H9 (cell line): ENCODE results near the gene ZBTB16. TPM values are rescaled to one million over a fixed set of nuclear protein-coding genes. Genes with fewer than 3 reads are reported as not detected.

Experiments used
- DNase-seq: peaks from one replicate; pipeline ENCODE4 v3.0.0-alpha.2; 2017
- H2AFZ ChIP-seq: one replicate; pipeline ENCODE4 v1.6.1; 2013; ENCODE audit warnings: mild to moderate bottlenecking, low read length, control low read depth, moderate library complexity
- H2AK5ac ChIP-seq: 2 replicates; pipeline ENCODE4 v1.6.1; 2013; ENCODE audit warnings: low read length, control low read depth, mixed read lengths; ENCODE audit not compliant: insufficient read length
- H2BK120ac ChIP-seq: one replicate; pipeline ENCODE4 v1.6.1; 2013; ENCODE audit warnings: low read depth, mild to moderate bottlenecking, low read length, control low read depth, inconsistent platforms; ENCODE audit not compliant: poor library complexity, severe bottlenecking
- H2BK12ac ChIP-seq: 2 replicates; pipeline ENCODE4 v1.6.1; 2013; ENCODE audit warnings: low read length, control low read depth, mixed read lengths, low read depth; ENCODE audit not compliant: insufficient read length
- H2BK15ac ChIP-seq: 2 replicates; pipeline ENCODE4 v1.6.1; 2013; ENCODE audit warnings: low read depth, low read length, control low read depth
- H2BK20ac ChIP-seq: one replicate; pipeline ENCODE4 v1.6.1; 2013; ENCODE audit warnings: low read depth, mild to moderate bottlenecking, low read length, control low read depth, inconsistent platforms; ENCODE audit not compliant: poor library complexity, severe bottlenecking
- H2BK5ac ChIP-seq: 2 replicates; pipeline ENCODE4 v1.6.1; 2013; ENCODE audit warnings: low read length, control low read depth, mixed read lengths; ENCODE audit not compliant: insufficient read length
- H3K14ac ChIP-seq: 2 replicates; pipeline ENCODE4 v1.6.1; 2013; ENCODE audit warnings: low read length, control low read depth; ENCODE audit not compliant: insufficient read depth
- H3K18ac ChIP-seq: 2 replicates; pipeline ENCODE4 v1.6.1; 2013; ENCODE audit warnings: low read depth, mild to moderate bottlenecking, mixed read lengths, low read length, control low read depth; ENCODE audit not compliant: insufficient read length
- H3K23ac ChIP-seq: 2 replicates; pipeline ENCODE4 v1.6.1; 2013; ENCODE audit warnings: low read length, control low read depth, mixed read lengths, low read depth; ENCODE audit not compliant: insufficient read length
- H3K23me2 ChIP-seq: 2 replicates; pipeline ENCODE4 v1.6.1; 2013; ENCODE audit warnings: low read depth, mild to moderate bottlenecking, mixed read lengths, low read length, control low read depth; ENCODE audit not compliant: insufficient read length, poor library complexity, severe bottlenecking
- H3K27ac ChIP-seq: 2 replicates; pipeline ENCODE4 v1.5.1; 2013; ENCODE audit warnings: low read length, control low read depth, mixed read lengths, low read depth; ENCODE audit not compliant: insufficient read length
- H3K27me3 ChIP-seq: 2 replicates; pipeline ENCODE4 v1.6.1; 2013; ENCODE audit warnings: low read length, control low read depth, inconsistent platforms; ENCODE audit not compliant: insufficient read depth
- H3K4ac ChIP-seq: 2 replicates; pipeline ENCODE4 v1.6.1; 2013; ENCODE audit warnings: low read depth, mild to moderate bottlenecking, control low read depth, inconsistent platforms, low read length, moderate library complexity
- H3K4me1 ChIP-seq: 2 replicates; pipeline ENCODE4 v1.6.1; 2013; ENCODE audit warnings: low read length, control low read depth, inconsistent platforms; ENCODE audit not compliant: insufficient read depth
- H3K4me2 ChIP-seq: 2 replicates; pipeline ENCODE4 v1.6.1; 2013; ENCODE audit warnings: low read length, control low read depth, mixed read lengths; ENCODE audit not compliant: insufficient read length, insufficient read depth
- H3K56ac ChIP-seq: 2 replicates; pipeline ENCODE4 v1.6.1; 2013; ENCODE audit warnings: low read depth, mild to moderate bottlenecking, mixed read lengths, low read length, control low read depth; ENCODE audit not compliant: insufficient read length
- H3K79me1 ChIP-seq: 2 replicates; pipeline ENCODE4 v1.6.1; 2013; ENCODE audit warnings: low read depth, mild to moderate bottlenecking, moderate library complexity, low read length, control low read depth, inconsistent platforms; ENCODE audit not compliant: insufficient read depth, poor library complexity, severe bottlenecking
- H3K79me2 ChIP-seq: 2 replicates; pipeline ENCODE4 v1.6.1; 2013; ENCODE audit warnings: low read length, control low read depth, inconsistent platforms; ENCODE audit not compliant: insufficient read depth
- H3K9ac ChIP-seq: 2 replicates; pipeline ENCODE4 v1.6.1; 2013; ENCODE audit warnings: low read length, control low read depth, mixed read lengths; ENCODE audit not compliant: insufficient read length; ENCODE audit errors: extremely low read depth
- H3K9me3 ChIP-seq: one replicate; pipeline ENCODE4 v1.6.1; 2013; ENCODE audit warnings: low read depth, low read length, inconsistent platforms; ENCODE audit not compliant: control insufficient read depth
- H3T11ph ChIP-seq: one replicate; pipeline ENCODE4 v1.6.1; 2013; ENCODE audit warnings: mild to moderate bottlenecking, low read length, control low read depth, inconsistent platforms
- H4K20me1 ChIP-seq: one replicate; pipeline ENCODE4 v1.6.1; 2013; ENCODE audit not compliant: control insufficient read depth, insufficient read length, insufficient read depth
- H4K5ac ChIP-seq: 2 replicates; pipeline ENCODE4 v1.6.1; 2013; ENCODE audit warnings: low read depth, mild to moderate bottlenecking, mixed read lengths, low read length, control low read depth; ENCODE audit not compliant: insufficient read length
- H4K8ac ChIP-seq: replicated peaks from 2 replicates; pipeline ENCODE4 v1.6.1; 2013; ENCODE audit warnings: low read length, control low read depth, mixed read lengths, low read depth; ENCODE audit not compliant: insufficient read length
- H4K91ac ChIP-seq: 2 replicates; pipeline ENCODE4 v1.6.1; 2013; ENCODE audit warnings: low read depth, mild to moderate bottlenecking, moderate library complexity, mixed read lengths, low read length, control low read depth; ENCODE audit not compliant: insufficient read length
- H3K27ac Mint-ChIP-seq, 3 experiments: 2 replicates in 2 of 3; 3 replicates in 1 of 3; pipeline ENCODE4 v1.8.0; 2020 to 2021; ENCODE audit warnings: mixed read lengths in 3 of 3, mild to moderate bottlenecking in 1 of 3, moderate library complexity in 1 of 3
- H3K27me3 Mint-ChIP-seq: 2 replicates; pipeline ENCODE4 v1.8.0; 2021; ENCODE audit warnings: low read depth, mild to moderate bottlenecking, moderate library complexity, mixed read lengths
- H3K36me3 Mint-ChIP-seq, 3 experiments: 2 replicates in 2 of 3; 3 replicates in 1 of 3; pipeline ENCODE4 v1.8.0; 2020 to 2021; ENCODE audit warnings: low read depth in 3 of 3, mixed read lengths in 3 of 3; ENCODE audit not compliant: insufficient read depth in 1 of 3
- H3K4me1 Mint-ChIP-seq, 2 experiments: 2 replicates each; pipeline ENCODE4 v1.8.0; 2020; ENCODE audit warnings: mixed read lengths in 2 of 2
- H3K4me3 Mint-ChIP-seq, 2 experiments: 2 replicates in 1 of 2; 3 replicates in 1 of 2; pipeline ENCODE4 v1.8.0; 2020 to 2021; ENCODE audit warnings: mild to moderate bottlenecking in 2 of 2, mixed read lengths in 2 of 2, moderate library complexity in 1 of 2
- H3K9me3 Mint-ChIP-seq, 2 experiments: 2 replicates in 1 of 2; 3 replicates in 1 of 2; pipeline ENCODE4 v1.8.0; 2020; ENCODE audit warnings: mild to moderate bottlenecking in 2 of 2, mixed read lengths in 2 of 2, moderate library complexity in 1 of 2
- CTCF ChIP-seq: fragments of 200-600 bp; sonication (generic); conservative IDR thresholded peaks from 3 replicates; pipeline ENCODE4 v1.8.0; 2021; ENCODE audit warnings: antibody characterized with exemption, mild to moderate bottlenecking
- WGBS: extraction: QIAGEN DNeasy Blood & Tissue Kit; methylation state at CpG from one replicate; pipeline ENCODE4 v1.1.7; 2013; ENCODE audit warnings: missing lambda C conversion rate, low lambda C conversion rate, mixed read lengths; ENCODE audit not compliant: insufficient read length; ENCODE audit errors: extremely low coverage; 5-methylcytosine and 5-hydroxymethylcytosine counted together
- total RNA-seq: library from RNA; stranded (reverse); gene quantifications from 2 replicates; pipeline ENCODE4 v1.2.1, GENCODE V29; 2021

ZBTB16 gene
- total RNA-seq, 1 experiment from 2014 or later, result not detected

DNA sequence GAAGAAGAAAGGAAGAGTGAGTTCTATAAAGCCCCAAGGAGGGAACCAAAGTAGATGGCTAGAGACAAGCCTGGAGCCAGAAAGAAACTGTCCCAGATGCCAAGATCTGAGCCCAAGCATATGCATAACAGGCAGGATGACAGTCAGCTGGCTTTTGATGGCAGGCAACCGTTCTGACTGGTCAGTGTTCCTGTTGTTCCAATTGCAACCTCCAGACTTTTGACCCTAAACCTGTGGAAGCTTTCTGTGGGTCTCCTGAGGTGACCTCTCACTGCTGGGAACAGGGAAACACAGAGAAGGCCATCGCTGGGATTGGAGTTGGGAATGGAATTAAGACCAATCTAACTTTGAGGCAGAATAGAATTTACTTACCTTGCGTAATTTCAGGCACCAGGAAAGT is 215.1 kb downstream of the ZBTB16 start:
- H3K79me2 ChIP-seq, result no peaks in the 10 kb centered on the region
- H3K18ac ChIP-seq, result no peak overlapping the region
- H3K4me1 ChIP-seq, result no peaks in the 10 kb centered on the region
- no peak overlapping the region for H3K27ac Mint-ChIP-seq
- no peaks in the 10 kb centered on the region for H3K79me1 ChIP-seq
- H3K4ac ChIP-seq, result no peak overlapping the region
- no peaks in the 10 kb centered on the region for H3K9me3 ChIP-seq
- H3K9me3 Mint-ChIP-seq, result peaks cover 0 to 3% of the 10 kb centered on the region in 2 experiments; a peak in 1 of 5 replicates
- no peaks in the 10 kb centered on the region for H3K27me3 ChIP-seq
- H3K27ac ChIP-seq, result no peak overlapping the region
- WGBS, result no CpG with 5 or more reads among the region's 3 CpGs
- H2BK15ac ChIP-seq, result no peak overlapping the region
- no peak for TF ChIP-seq CTCF
- peaks cover 48% of the 10 kb centered on the region for H3K27me3 Mint-ChIP-seq
- H3T11ph ChIP-seq, result no peak overlapping the region
- no peaks in the 10 kb centered on the region for H4K20me1 ChIP-seq
- no peak overlapping the region for H3K56ac ChIP-seq
- H4K91ac ChIP-seq, result no peak overlapping the region
- no peak overlapping the region for H4K5ac ChIP-seq
- H3K14ac ChIP-seq, result no peak overlapping the region
- H2BK120ac ChIP-seq, result no peak overlapping the region
- no peak overlapping the region for H2AK5ac ChIP-seq
- H2BK20ac ChIP-seq, result no peak overlapping the region
- DNase-seq, result no peak
- no peak overlapping the region for H3K4me3 Mint-ChIP-seq
- H3K23me2 ChIP-seq, result no peaks in the 10 kb centered on the region
- no peaks in the 10 kb centered on the region for H3K36me3 Mint-ChIP-seq
- H4K8ac ChIP-seq, result no peak overlapping the region
- H3K4me1 Mint-ChIP-seq, result no peaks in the 10 kb centered on the region
- H3K9ac ChIP-seq, result no peak overlapping the region
- H2AFZ ChIP-seq, result no peak overlapping the region
- H2BK12ac ChIP-seq, result no peak overlapping the region
- no peak overlapping the region for H2BK5ac ChIP-seq
- no peak overlapping the region for H3K23ac ChIP-seq
- no peak overlapping the region for H3K4me2 ChIP-seq
